GM12801 (cell line): ENCODE data around the gene MYOZ2.

Experiments
- TF ChIP-seq, protein P1 (sequence below): IDR thresholded peaks from one replicate; pipeline ENCODE4 v1.5.1; 2011; ENCODE audit warnings: control low read depth; ENCODE audit not compliant: insufficient read length; ENCODE audit errors: extremely low read depth

MYOZ2 gene

DNA sequence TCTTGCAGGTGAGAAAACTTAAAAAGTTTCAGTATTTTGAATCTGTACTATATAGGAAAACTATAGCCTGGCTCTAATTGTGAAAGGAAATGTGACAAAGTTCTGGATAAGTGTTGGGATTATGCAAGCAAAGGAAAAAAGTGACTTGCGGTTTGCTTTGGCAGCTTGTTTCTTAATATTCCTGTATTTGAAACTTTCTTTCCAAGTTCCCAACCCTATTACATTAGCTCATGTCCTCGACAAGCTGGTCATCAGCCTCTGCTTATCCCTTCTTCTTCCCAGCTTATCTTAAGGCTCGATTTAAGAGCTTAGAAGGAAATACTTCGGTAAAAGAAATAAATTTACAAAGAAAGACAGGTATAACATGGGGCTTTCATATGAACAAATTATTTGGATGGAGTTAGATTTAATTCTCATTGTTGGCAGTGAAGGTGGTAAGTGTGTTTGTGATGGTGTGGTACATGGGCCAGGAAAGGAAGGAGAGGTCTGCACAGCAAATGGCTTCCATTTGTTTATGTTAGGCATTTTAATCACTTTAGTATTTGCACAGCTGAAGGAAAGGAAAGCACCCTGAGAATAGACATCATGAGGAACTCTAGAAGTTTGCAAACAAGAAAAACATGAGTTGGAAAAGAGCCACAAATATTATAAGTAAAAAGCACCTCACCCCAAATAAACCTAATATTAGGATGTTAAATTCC lies 5.1 kb upstream of the MYOZ2 start:
- TF ChIP-seq, protein P1, sequence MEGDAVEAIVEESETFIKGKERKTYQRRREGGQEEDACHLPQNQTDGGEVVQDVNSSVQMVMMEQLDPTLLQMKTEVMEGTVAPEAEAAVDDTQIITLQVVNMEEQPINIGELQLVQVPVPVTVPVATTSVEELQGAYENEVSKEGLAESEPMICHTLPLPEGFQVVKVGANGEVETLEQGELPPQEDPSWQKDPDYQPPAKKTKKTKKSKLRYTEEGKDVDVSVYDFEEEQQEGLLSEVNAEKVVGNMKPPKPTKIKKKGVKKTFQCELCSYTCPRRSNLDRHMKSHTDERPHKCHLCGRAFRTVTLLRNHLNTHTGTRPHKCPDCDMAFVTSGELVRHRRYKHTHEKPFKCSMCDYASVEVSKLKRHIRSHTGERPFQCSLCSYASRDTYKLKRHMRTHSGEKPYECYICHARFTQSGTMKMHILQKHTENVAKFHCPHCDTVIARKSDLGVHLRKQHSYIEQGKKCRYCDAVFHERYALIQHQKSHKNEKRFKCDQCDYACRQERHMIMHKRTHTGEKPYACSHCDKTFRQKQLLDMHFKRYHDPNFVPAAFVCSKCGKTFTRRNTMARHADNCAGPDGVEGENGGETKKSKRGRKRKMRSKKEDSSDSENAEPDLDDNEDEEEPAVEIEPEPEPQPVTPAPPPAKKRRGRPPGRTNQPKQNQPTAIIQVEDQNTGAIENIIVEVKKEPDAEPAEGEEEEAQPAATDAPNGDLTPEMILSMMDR, result no peak

DNA sequence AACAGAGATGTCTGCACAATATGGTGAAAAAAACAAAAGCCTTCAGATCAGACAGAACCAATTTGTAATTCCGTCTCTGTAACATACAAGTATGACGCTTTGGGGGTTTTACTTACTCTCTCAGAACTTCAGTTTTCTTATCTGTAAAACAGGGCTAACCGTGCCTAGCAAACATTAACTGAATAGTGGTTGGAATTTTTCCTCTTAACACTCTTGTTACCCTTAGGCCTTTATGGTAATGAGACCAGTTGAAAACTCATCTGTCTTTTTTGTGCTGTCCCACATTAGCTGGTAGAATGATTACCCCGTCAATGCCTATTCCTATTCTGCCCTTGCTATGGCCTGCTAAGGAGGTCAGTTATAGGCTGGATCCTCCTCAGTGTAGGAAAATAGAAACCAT lies 4.5 kb upstream of the MYOZ2 start:
- TF ChIP-seq, protein P1, result no peak

- TF ChIP-seq, protein P1, result no peak
Measured at GRCh38 chr4:119132306-119132705, 3.3 kb upstream of the MYOZ2 start.

DNA sequence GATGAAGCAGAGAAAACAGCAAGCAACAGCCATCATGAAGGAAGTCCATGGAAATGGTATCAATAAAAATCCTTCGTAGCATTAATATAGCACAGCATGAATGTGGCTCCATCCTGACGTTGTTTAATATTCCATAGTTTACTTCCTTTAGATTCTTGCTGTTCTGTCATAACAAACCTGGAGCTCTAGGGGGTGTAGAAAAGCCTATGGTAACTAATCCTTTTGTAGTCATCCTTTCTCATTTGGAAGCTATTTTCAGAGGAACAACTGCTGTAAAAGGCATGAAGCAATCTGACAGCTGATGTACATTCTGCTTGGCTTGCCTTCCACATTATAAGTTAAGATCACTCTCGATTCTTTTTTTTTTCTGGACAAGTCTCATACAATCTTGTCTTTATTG lies 914 bp downstream of the MYOZ2 start:
- TF ChIP-seq, protein P1, result no peak

- TF ChIP-seq, protein P1, result no peak
Measured at GRCh38 chr4:119138046-119138445, 2.4 kb downstream of the MYOZ2 start.

- TF ChIP-seq, protein P1, result no peak
Measured at GRCh38 chr4:119139311-119139710, 3.7 kb downstream of the MYOZ2 start.

- TF ChIP-seq, protein P1, result no peak
Measured at GRCh38 chr4:119139822-119140252, 4.2 kb downstream of the MYOZ2 start.

DNA sequence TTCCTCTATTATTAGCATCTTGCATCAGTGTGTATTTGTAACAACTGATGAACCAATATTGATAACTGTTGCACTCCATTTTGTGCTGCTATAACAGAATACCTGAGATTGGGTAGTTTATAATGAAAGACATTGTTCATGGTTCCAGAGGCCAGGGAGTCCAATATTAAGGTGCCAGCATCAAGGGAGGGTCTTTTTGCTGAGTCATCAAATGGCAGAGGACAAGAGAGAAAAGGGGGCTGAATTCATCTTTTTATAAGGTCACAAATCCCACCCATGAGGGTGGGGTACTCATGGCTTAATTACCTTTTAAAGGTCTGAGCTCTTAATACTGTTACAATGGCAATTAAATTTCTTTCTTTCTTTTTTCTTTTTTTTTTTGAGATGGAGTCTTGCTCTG lies 7.2 kb downstream of the MYOZ2 start:
- TF ChIP-seq, protein P1, result no peak
